ENCODE data around the gene PRKCA.

DNA sequence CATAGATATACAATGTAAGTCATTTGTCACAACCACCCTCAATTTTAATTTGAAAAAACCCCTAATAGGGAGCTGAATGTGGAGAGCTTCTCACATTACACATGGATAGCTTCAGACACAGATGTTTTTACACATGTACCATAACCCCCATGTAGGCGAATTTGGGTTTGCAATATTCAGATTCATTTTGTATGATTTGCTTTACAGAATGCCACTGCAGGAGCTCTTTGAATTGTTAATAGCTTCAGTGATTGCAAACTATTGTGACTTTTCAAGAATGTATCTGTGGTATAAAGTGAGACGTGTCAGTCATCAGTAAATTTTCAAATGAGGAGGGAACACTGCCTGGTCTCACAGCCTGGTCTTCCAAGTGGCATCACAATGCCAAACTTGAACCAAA lies 419.9 kb downstream of the PRKCA start:
- TF ChIP-seq POLR2A (IDR thresholded peaks at IDR 0.05; ENCODE audit: low read depth) (no peak), EP300 (IDR thresholded peaks at IDR 0.05) (no peak), POLR2AphosphoS5 (IDR thresholded peaks at IDR 0.05) (no peak)
- TF ChIP-seq, protein P1, sequence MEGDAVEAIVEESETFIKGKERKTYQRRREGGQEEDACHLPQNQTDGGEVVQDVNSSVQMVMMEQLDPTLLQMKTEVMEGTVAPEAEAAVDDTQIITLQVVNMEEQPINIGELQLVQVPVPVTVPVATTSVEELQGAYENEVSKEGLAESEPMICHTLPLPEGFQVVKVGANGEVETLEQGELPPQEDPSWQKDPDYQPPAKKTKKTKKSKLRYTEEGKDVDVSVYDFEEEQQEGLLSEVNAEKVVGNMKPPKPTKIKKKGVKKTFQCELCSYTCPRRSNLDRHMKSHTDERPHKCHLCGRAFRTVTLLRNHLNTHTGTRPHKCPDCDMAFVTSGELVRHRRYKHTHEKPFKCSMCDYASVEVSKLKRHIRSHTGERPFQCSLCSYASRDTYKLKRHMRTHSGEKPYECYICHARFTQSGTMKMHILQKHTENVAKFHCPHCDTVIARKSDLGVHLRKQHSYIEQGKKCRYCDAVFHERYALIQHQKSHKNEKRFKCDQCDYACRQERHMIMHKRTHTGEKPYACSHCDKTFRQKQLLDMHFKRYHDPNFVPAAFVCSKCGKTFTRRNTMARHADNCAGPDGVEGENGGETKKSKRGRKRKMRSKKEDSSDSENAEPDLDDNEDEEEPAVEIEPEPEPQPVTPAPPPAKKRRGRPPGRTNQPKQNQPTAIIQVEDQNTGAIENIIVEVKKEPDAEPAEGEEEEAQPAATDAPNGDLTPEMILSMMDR (IDR thresholded peaks at IDR 0.05) = no peak
